ENCODE results near the gene OTUB2.

OTUB2 gene

DNA sequence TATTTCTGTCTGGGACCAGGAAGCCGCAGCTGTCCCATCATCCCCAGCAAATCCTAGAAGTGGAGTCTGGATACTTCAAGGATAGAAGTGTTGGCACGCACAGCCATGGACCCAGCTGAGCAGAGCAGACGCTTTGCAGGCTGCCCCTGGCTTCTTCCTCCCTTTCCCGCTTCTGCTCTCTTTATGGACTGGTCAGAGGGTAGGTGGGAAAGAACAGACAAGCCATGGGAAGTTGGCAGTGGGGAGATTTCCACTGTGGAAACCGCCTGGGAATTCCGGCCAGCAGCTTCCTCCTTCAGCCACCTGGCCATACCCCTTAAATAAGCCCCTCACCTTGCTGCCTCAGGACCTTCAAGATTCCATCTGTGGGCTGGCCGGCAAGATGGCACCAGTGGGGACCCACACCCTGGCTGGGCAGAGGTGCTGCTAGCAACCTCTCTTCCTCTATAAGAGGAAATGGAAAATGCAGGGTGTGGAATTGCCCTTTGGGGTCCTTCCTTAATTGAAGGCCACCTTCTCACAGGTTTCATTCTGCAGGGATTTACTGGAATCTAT is 20.6 kb downstream of the OTUB2 start:
- no peak for DNase-seq (ENCODE audit: low read depth in 1 of 2, low spot score in 1 of 2)
- Histone ChIP-seq H3K27ac (replicated peaks) (no peak overlapping the region), H3K4me3 (replicated peaks; ENCODE audit: insufficient read depth, low read length) (no peak overlapping the region), H3K27me3 (ENCODE audit: insufficient read depth, poor library complexity, severe bottlenecking) (no peaks in the 10 kb centered on the region)
- TF ChIP-seq POLR2AphosphoS5 (IDR thresholded peaks at IDR 0.05; ENCODE audit: low read depth) = no peak

- Histone ChIP-seq H3K27me3 (ENCODE audit: insufficient read depth, poor library complexity, severe bottlenecking) (no peaks in the 10 kb centered on the region), H3K27ac (replicated peaks) (no peak overlapping the region), H3K4me3 (replicated peaks; ENCODE audit: insufficient read depth, low read length) (no peak overlapping the region)
- no peak for DNase-seq (ENCODE audit: low read depth in 1 of 2, low spot score in 1 of 2)
- TF ChIP-seq GABPA (IDR thresholded peaks at IDR 0.05; ENCODE audit: low read depth) = no peak
- no peak for TF ChIP-seq REST (IDR thresholded peaks at IDR 0.05; ENCODE audit: insufficient replicate concordance, low read depth)
- no peak for TF ChIP-seq SPI1 (IDR thresholded peaks at IDR 0.05; ENCODE audit: borderline replicate concordance, low read depth)
- no peak for TF ChIP-seq POLR2AphosphoS5 (IDR thresholded peaks at IDR 0.05; ENCODE audit: low read depth)
- TF ChIP-seq, protein P1, sequence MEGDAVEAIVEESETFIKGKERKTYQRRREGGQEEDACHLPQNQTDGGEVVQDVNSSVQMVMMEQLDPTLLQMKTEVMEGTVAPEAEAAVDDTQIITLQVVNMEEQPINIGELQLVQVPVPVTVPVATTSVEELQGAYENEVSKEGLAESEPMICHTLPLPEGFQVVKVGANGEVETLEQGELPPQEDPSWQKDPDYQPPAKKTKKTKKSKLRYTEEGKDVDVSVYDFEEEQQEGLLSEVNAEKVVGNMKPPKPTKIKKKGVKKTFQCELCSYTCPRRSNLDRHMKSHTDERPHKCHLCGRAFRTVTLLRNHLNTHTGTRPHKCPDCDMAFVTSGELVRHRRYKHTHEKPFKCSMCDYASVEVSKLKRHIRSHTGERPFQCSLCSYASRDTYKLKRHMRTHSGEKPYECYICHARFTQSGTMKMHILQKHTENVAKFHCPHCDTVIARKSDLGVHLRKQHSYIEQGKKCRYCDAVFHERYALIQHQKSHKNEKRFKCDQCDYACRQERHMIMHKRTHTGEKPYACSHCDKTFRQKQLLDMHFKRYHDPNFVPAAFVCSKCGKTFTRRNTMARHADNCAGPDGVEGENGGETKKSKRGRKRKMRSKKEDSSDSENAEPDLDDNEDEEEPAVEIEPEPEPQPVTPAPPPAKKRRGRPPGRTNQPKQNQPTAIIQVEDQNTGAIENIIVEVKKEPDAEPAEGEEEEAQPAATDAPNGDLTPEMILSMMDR (IDR thresholded peaks at IDR 0.05; ENCODE audit: insufficient read depth, low read length) = no peak
These were observed 21.4 kb downstream of the OTUB2 start for GRCh38 chr14:94047581-94047980.

DNA sequence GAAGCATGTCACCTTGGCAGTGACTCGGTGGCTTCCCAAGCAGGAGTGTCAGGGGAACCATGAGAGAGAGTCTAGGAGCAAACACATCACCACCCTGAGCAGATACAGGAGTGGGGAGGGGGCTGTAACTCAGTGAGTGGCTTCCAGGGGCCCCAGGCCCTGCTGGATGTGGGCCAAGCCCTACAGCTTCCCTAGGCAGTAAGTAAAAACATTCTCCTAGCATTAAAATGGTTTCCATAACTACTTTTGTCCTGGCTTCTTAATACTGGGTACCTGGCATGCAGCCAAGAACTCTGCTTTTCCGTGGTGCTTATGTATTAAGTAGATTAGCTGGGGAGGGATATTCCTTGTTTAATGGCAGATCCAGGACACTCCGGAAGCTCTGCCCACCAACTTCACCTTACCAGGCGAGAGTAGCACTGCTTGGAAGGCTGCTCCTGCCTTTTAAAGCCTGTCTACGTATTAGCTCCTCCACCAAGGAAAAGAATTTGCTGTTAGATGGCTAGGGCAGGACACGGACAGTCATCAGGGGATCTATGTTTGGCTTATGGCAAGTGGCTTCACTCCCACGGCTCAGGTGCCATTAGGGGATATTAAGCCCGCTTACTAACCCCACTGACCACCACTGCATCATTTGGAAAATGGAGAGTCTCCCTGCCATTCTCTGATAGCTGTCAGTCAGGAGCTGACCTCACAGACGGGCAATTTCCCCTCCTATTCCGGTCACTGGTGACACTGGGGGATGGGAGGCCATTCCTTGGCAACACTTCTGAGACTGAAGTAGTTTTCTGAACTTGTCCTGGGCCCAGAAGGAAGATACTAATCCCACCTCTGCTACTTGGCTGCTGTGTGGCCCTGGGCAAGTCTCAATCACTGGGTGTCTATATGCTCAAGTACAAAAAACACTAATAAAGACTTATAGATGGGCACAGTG is 22.8 kb downstream of the OTUB2 start:
- no peak overlapping the region for H3K27ac ChIP-seq (replicated peaks)
- TF ChIP-seq POLR2AphosphoS5 (IDR thresholded peaks at IDR 0.05; ENCODE audit: low read depth) = no peak
- DNase-seq (ENCODE audit: low read depth in 1 of 2, low spot score in 1 of 2) = no peak
- no peak overlapping the region for H3K4me3 ChIP-seq (replicated peaks; ENCODE audit: insufficient read depth, low read length)
- H3K27me3 ChIP-seq (ENCODE audit: insufficient read depth, poor library complexity, severe bottlenecking) = no peaks in the 10 kb centered on the region

GRCh38 chr14:94049625-94050023 is 23.5 kb downstream of the OTUB2 start:
- TF ChIP-seq, protein P1 (IDR thresholded peaks at IDR 0.05; ENCODE audit: insufficient read depth, low read length) = no peak
- no peak for TF ChIP-seq GABPA (IDR thresholded peaks at IDR 0.05; ENCODE audit: low read depth)
- Histone ChIP-seq H3K27me3 (ENCODE audit: insufficient read depth, poor library complexity, severe bottlenecking) (no peaks in the 10 kb centered on the region), H3K4me3 (replicated peaks; ENCODE audit: insufficient read depth, low read length) (no peak overlapping the region), H3K27ac (replicated peaks) (no peak overlapping the region)
- no peak for DNase-seq (ENCODE audit: low read depth in 1 of 2, low spot score in 1 of 2)

DNA sequence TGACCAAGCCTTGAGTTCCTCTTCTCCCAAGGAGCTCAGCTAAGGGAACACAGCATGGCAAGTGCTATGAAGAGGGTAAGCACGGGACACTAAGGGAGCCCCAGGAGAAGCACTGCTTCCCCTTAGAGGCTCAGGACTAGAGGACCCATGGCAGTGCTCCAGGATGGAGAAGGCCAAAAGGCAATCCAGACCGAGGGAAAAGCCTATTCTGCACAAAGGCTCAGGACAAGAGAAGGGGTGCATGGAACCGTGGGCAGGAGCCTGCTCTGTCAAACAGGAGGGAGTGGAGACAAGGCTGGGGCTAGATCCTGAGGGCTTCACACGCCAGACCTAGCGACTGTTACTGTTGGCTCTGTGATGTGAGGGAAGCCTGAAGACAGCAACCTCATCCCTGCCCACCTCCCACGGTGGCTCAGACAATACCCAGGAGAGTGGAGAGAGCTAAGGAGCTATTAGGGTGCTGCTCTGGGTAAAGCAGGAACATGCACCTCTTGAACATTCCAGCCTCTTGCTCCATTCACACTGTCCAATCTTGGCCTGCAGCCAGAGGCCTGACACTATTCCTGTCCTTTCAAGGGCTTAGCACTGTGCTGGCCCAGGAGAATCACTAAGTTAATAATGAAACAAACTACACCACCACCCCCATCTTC is 24.2 kb downstream of the OTUB2 start:
- no peak overlapping the region for H3K27ac ChIP-seq (replicated peaks)
- H3K27me3 ChIP-seq (ENCODE audit: insufficient read depth, poor library complexity, severe bottlenecking) = no peaks in the 10 kb centered on the region
- no peak for DNase-seq (ENCODE audit: low read depth in 1 of 2, low spot score in 1 of 2)
- TF ChIP-seq REST (IDR thresholded peaks at IDR 0.05; ENCODE audit: insufficient replicate concordance, low read depth) (no peak), POLR2AphosphoS5 (IDR thresholded peaks at IDR 0.05; ENCODE audit: low read depth) (no peak), SPI1 (IDR thresholded peaks at IDR 0.05; ENCODE audit: borderline replicate concordance, low read depth) (no peak), GABPA (IDR thresholded peaks at IDR 0.05; ENCODE audit: low read depth) (no peak)
- TF ChIP-seq, protein P1 (IDR thresholded peaks at IDR 0.05; ENCODE audit: insufficient read depth, low read length) = no peak
- H3K4me3 ChIP-seq (replicated peaks; ENCODE audit: insufficient read depth, low read length) = no peak overlapping the region
